Stimulated activated CD4-positive, alpha-beta T cell treated with anti-CD3 and anti-CD28 coated beads, Interleukin-1b, Interleukin-23, amount 100 ng/mL, for 1 hour (primary cell): ENCODE results near the gene CCDC192.

ENCODE experiments used
- DNase-seq, 2 donors: peaks; one replicate each; pipeline ENCODE4 v3.0.0-alpha.2; 2020; ENCODE audit warnings: low read depth in 2 of 2

Gene CCDC192

DNA sequence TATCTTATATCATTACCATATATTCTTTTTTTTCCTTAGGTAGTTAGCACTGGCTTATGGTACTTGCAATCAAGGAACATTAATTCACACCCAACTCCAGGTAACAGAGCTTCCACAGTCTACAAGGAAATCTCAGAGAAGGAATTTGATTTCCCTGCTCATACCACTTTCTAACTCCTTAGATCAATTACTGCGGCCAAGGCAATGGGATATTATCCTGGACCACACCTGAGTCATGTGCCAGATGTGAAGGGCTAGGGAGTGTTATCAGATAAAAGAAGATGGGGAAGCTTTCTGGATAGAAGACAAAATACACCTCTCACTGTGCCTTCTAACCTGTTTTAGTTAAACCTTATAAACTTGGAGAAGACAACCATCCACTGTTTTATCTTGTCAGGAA lies 181.2 kb downstream of the CCDC192 start:
- DNase-seq: no peak

DNA sequence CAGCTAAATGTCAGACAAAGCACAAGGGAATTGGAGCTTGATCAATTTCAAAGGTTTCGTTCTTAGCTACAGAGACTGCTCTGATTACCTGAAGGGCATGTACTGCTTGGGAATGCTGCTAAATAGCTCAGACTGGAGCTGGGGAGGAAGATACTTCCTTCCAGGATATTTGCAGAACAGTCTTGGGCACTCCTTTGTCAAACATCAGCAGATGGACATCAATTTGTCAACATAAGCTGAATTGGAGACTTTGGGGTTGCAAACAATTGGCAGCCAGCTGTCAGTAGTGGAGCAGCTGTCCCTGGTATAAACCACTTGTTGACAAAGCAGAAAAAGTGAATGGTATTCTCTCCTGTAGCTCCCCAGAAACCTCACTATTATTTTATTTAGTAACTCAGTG lies 182.0 kb downstream of the CCDC192 start:
- DNase-seq: no peak

DNA sequence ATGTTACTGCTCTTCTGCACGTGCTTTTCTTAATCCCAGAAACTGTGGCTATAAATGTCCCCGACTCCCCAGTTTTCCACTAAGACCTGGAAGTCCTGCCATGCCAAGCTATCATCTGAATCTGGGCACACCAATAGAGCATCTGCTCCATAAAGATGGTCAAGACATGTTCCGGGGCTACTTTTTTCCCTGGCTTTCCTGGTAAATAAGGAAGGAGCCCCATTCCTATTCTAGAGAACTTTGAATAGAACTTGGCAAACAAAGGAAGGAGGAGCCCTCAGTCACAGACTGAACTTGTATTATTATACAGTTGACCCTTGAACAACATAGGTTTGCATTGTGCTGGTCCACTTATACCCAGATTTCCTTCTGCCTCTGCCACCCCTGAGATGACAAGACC lies 182.9 kb downstream of the CCDC192 start:
- DNase-seq: no peak

DNA sequence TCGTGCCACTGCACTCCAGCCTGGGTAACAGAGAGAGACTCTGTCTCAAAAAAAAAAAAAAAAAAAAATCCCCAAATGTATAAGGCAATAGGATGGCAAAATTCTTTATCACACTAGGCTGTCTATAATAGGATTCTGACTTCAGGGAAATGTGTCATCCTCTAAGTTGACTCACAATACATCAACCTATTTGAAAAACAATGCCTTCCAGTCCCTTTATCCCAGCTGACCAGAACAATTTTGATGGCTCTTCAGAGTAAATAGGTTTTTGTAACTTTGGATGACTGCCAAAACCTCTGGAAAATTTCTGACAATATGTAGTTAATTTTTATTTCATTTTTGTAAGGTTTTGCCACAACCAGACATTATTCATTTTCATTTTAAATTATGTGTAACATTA lies 184.1 kb downstream of the CCDC192 start:
- DNase-seq: no peak

DNA sequence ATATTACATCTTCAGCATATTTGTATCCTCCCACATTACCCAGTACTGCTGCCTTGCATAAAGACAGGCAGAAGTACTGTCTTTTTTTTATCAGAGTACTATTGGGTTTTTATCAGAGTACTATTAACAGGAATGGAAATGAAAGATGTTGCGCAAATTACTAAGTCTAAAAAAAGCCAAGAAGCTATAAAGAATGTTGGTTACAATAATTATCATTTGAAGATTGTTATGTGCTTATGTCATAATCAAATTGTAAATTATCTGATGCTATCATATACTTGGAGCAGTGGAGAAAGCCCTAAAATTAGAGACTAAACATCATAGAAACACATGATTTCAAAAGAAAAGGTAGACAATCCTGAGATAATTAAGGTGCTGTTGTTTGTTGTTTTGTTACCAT lies 188.8 kb downstream of the CCDC192 start:
- DNase-seq: no peak

DNA sequence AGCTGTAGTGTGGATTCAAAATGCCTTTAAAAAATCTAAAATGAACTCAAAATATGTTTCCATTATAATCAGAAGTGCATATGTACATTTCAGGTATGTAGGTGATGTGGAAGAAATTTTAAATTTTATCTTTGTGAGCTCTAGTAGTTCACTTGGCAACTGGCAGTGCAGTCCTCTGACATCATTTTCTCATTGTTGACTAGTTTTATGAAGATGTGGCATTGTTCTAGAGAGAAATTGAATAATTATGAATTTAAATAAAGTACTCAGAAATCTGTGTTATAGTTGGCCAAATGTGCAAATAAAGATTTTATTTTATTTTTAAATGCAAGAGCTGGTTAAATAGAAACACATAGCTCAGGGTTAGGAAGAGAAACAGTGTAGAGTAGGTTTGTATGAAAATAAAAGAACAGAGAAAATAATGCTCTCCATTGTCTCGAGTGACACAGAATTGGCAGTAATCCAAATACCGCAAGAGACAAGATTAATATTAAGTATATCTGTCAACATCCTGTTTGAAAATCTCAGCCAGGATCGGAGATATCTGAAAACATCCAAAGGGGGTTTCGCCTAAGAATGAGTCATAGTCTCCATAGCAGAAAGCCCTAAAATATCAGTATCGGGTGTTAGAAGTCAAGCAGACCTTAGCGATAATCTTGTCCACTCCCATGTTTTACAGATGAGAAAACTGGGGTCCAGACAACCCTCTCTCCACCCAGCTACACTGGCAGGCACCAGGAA lies 189.4 kb downstream of the CCDC192 start:
- no peak for DNase-seq

DNA sequence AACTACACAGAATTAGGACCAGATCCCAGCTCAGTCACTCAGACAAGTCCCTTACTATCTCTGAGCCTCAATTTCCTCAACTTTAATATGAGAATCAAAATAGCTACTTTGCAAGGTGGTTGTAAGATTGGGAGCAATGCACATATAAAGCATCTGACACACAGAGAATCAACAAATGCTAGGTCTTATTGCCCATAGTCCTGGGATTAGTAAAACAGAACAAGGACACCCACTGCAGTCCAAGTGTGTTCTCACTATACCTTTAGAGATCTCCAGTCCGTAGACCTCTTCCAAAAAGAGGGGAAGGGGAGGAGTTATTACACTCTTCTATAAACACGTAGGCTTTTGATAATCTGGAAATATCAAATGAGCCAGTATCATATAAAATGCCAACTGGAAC lies 190.0 kb downstream of the CCDC192 start:
- DNase-seq: no peak

DNA sequence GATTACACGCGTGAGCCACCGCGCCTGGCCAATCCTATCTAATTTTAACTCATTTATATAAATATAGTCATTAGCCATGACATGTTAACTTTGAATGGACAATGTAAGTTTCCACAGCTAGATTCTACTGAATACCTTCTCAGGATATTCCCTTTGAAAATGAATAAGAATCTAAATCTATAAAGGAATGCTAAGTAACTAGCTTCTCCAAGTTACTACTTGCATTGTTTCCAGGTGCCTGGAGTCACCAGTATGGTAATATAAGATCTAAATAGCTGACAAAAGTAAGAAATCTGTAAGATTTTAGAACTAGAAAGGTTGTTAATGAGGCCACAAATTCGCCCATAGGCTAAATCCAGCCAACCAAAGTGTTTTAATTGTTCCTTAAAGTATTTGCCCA lies 191.3 kb downstream of the CCDC192 start:
- DNase-seq: no peak

DNA sequence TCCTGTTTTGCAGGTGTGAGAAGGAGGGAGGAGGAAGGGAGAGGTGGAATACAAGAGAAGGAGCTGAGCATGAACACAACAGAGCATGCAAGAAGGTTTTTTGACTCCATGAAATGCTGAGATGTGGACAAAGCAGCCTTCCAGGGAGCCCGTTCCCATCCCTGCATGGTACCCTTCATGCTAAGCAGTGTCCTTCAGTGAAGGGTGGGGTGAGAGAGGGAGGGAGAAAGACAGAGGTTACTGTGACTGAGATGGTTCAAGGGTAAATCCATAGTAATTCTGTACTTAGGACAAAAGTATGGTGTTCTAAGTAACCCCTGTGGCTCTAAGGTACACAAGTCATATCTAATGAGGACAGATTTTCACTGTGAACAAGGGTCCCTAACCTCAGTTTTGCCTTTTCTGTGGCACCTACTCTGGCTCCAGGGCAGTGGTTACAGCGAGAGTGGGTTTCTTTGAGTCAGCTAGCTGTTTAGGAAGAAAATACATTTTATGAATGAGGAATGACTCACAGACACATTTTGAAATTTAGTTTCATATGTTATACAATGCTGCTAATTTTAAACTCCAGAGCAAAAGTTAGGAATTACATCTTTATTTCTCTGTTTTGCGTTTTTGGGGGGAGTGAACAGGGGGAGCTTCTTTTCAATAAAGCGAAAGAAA lies 195.5 kb downstream of the CCDC192 start:
- DNase-seq: no peak

DNA sequence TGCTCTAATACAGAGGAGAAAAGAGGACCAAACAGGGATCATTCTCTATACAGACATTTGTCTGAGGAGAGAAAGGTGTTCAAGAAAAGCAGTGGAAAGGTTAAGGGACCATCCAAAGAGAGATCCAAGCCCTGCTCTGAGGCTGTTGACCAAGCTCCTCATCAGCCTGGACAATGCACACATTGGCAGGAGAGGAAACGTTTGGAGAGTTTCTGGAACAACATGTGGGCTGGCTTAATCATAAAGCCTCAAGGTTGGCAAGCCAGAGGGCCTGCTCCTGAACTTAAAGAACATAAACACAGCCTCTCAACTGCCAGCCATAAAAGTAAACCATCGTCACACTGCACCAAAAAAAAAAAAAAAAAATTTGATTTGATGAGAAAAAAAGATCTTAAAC lies 196.0 kb downstream of the CCDC192 start:
- DNase-seq: no peak

DNA sequence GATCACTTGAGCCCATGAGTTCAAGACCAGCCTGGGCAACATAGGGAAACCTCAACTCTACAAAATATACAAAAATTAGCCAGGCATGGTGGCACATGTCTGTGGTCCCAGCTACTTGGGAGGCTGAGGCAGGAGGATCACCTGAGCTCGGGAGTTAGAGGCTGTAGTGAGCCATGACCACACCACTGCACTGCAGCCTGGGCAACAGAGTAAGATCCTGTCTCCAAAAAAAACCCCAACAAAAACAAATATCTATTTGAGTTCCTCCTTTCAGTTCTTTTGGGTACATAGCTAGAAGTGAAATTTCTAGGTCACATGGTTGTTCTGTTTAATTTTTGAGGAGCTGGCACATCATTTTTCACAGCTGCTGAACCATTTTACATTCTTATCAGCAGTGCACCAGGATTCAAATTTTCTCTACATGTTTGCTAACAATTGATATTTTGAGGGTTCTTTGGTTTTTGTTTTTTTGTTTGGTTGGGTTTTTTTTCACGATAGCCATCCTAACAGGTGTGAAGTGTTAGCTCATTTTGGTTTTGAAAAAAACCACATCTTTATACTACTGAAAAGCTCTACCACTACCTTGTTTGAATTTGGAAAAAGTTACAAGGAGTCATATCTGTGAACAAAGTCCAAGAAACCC lies 203.5 kb downstream of the CCDC192 start:
- DNase-seq: no peak

DNA sequence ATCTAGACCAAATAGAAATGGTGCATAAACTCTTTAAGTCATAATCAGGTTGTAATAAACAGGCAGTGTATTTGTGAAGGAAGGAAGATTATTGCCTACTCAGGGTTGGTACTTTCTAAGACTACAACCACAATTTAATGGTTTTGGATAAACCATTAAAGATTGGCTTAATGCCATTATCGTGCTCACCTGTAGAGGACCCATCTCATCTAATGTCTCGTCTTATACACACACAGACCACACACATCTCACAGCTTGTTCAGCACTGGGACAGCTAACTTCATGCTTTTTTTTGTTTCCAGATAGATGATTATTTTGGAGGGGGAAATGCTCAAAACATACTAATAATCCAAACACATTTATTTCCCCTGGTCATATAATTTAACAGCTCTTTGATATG lies 204.7 kb downstream of the CCDC192 start:
- no peak for DNase-seq

DNA sequence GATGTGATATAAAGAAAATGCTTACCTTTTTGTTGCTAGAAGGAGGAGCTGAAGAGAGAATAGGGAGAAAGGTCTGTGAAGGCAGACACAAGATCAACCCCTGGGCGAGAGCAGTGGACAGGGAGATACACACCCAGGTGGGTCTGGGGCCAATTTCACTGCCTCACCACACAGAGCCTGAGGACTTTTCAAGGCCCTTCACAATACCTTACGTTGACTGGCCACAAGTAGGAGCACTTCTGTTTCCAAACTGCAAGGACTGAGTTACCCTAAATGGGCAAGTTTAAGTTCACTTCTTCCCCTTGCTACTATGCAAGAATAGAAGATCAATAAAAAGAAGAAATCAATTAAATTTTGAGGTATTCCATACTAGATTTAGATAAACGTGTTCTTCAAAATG lies 205.9 kb downstream of the CCDC192 start:
- DNase-seq: no peak

DNA sequence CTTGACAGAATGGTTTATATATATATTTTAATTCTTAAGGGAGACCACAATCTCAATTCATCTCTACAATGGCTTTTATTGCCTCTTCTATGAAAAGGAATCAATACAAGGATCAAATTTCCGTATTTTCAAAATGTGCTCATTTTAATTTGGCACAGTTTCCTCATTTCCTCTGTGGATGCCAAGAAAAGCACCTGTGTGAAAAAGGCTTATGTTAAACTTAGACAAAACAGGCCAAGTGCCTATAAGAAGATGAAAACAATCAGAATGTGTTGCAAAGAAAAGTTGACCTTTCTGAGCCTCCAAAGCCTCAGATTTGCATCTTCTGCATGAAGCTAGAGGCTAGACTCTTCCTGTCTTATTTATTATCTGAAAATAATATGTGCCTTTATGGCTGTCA lies 206.6 kb downstream of the CCDC192 start:
- no peak for DNase-seq

DNA sequence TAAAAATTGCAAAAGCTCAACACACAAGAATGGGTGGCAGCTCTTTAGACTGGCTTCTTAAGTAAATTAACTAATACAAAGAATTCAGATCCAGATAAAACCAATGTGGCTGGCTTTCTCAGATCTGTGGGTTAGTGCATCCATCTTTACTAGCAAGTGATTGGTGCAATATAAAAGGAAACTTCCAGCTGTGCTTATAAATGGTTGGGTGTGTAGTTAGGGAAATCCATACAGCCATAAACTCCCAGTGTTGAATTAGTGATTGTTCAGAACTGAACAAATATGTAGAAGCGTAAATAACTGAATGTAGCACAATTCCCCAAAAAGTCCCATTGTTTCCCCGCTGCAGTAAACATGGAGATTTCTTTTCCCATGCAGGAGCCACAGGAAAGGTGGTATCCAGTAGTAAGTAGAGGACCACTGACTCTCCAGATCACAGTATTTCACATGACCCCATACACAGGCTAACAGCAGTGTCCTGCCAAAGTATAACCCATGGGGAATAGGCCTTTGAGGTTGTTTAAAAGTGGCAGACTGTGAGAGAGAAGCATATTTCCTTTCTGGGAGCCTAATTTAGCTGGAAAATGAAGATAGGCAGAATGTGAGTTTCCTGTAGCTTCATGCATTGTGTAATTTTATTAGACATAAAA lies 207.2 kb downstream of the CCDC192 start:
- DNase-seq: no peak

DNA sequence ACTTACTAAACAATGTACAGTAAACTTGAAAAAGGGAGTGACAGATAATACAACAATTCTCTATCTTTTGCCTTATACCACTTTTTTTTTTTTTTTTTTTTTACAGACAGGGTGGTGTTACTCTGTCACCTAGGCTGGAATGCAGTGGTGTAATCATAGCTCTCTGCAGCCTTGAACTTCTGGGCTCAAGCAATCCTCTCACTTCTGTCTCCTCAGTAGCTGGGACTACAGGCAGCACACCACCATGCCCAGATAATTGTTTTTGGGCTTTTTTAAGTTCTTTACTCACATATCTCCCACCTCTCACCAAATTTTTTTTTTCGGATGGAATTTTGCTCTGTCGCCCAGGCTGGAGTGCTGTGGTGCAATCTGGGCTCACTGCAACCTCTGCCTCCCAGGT lies 208.4 kb downstream of the CCDC192 start:
- DNase-seq: no peak

DNA sequence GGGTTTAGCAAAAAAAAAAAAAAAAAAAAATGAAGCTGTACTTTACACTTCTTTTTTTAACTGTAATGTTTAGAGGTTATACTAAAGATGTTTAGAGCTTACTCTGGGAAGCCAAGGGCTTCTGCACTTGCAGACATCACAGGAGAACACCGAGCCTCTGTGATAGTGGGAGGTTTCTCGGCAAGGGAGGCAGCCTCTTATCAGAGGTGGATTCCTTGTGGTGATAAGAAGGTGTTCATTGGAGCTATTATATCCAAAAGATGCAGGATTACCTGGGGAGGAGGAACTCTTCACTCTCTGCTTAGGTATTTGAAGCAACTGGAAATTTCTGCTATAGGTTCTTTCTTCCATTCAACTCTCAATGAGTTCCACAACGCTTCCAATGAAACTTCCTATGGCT lies 209.2 kb downstream of the CCDC192 start:
- DNase-seq: no peak

DNA sequence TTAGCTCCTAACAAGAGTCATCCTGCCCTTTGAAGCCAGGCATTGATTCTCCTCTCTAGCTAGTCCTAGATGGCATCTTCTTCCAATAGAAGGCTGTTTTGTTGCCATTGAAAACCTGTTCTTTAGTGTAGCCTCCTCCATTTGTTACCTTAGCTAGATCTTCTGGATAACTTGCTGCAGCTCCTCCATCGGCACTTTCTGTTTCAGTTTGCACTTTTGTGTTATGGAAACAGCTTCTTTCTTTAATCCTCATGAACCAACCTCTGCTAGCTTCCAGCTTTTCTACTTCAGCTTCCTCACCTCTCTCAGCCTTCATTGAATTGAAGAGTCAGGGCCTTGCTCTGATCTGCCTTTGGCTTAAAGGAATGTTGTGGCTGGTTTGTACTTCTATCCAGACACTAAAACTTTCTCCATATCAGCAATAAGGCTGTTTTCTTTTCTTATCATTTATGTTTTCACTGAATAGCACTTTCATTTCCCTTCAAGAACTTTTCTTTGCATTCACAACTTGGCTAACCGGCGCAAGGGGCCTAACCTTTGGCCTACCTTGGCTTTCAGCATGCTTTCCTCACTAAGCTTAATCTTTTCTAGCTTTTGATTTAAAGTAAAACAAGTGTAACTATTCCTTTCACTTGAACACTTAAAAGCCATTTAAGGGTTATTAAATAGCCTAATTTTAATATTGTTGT lies 213.8 kb downstream of the CCDC192 start:
- no peak for DNase-seq

DNA sequence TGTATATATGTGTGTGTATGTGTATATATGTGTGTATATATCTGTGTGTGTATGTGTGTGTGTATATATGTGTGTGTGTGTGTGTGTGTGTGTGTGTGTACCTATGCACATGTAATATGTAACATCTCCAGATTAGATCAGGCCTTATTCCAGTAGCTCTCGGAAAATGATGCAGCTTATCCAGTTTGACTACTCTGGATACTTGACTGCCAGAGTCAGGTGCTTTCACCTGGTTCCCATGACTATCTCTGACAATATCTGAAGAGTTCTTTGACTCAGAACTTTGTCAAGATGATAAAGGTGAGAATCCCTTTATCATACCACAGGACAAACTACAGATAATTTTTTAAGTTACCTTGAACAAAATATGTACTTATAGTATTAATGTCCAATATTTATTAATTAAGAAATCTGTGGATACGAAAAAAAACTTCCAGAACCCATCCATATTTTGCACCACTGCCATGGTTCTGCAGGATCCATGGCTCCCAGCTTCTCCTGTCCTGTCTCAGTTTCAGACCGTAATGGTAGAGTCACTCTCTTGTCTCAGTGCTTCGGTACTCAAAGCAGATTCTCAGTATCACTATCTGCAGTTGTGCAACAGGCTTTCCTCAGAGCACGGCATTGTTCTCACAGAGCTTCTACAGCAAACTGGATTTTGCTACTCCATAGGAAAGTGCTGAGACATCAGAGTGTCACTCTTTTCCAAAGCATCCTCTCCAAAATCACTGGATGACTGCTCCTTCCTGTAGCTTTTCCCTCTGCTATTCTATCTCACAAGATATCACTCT lies 216.0 kb downstream of the CCDC192 start:
- no peak for DNase-seq

DNA sequence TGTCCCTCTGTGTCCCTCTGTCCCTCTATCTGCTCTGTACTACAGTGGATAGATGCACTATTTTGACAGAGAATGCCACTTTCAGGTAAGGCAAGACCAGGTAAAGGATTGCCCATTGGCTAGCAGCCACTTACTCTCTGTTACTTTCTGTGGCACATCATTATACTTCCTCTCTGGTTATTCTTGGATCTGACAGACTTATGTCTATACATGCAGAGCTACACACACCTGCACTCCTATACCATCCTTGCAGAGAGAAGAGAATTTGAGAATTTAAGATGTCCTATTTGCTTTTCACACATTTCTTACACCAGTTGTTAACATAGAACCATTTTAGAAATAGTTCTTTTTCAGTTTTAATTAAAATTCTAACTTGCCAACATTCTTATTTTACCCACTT lies 216.6 kb downstream of the CCDC192 start:
- no peak for DNase-seq

DNA sequence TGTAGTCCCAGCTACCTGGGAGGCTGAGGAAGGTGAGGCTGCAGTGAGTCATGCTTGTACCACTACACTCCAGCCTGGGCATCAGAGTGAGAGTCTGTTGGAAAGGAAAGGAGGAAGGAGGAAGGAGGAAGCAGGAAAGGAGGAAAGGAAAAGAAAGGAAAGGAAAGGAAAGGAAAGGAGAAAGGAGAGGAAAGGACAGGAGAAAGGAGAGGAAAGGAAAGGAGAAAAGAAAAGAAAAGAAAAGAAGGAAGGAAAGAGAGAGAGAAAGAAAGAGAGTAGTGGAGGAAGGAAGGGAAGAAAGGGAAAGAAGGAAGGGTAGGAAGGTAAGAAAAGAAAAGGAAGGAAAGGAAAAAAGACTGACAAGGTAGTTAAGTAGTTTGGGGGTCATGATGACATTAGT lies 217.7 kb downstream of the CCDC192 start:
- DNase-seq: no peak
